ENCODE results near the gene TNFAIP8L3. TPM values are rescaled to one million over a fixed set of nuclear protein-coding genes. Genes with fewer than 3 reads are reported as not detected.

The TNFAIP8L3 gene
- polyA plus RNA-seq, 2 of the 4 experiments (the other 2 are of a cell fraction): 0.26 to 1.8 TPM

DNA sequence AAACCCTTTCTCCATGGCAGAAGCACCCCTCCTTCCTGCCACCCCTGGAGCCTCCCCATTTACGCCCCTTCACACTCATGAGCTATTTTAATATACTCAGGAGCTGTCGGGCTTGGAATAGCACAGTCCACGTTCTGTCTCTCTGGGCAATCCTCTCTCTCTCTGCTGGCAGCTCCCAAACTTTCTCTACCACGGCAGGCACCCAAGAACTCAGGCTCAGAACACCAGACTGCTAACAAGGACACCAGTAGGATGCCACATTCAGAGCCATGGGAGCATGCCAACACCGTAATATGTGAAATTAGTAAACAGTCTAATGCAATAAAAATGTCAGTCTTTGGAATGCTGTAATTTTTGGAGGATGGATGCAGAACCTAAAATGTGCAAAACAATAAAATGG is 19.3 kb downstream of the TNFAIP8L3 start (continued):
- TF ChIP-seq POLR2AphosphoS2 (conservative IDR thresholded peaks at IDR 0.05; ENCODE audit: low read length) (no peak), KDM1A (IDR thresholded peaks at IDR 0.05; ENCODE audit: low read depth) (no peak), HDAC2 (IDR thresholded peaks at IDR 0.05) (no peak), CHD2 (IDR thresholded peaks at IDR 0.05; ENCODE audit: low read length, partially characterized antibody) (no peak)

DNA sequence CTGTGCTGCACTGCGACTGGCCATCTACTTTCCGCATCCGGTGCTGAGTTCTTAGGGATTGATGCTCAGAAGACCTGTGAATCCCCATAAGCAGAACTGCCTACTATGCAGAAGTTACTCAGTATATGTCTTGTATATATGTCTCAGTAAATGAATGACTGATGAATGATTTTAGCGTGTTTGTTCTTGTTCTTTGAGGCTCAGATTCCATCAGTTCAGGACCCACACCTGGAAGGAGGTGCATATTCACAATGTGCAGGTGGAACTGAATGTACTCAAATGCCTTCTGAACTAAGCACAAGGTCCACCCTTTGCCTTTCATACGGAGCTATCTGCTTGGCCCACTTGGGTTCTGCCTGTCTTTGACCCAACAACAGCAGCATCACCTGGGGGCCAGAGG is 19.8 kb downstream of the TNFAIP8L3 start:
- ChIA-PET POLR2A (no interaction called here), CTCF (interaction anchor here (1.4 kb wide), 1 partner anchor 16 kb away, joined by 4 read pairs; no protein-coding TSS in a partner anchor)
- Histone ChIP-seq H3K4me3 (no peak overlapping the region), H3K4me2 (no peak overlapping the region), H3K27ac (no peak overlapping the region), H3K9me3 (no peaks in the 10 kb centered on the region), H3K4me1 (no peaks in the 10 kb centered on the region)
- FAIRE-seq: no peak
- 73% methylated on average over 5 of the region's 5 CpGs for WGBS (ENCODE audit: missing lambda C conversion rate)
- no peak for DNase-seq (ENCODE audit: low read depth in 1 of 2, low spot score in 1 of 2)
- ATAC-seq: no peak
- TF ChIP-seq BHLHE40 (IDR thresholded peaks at IDR 0.05; ENCODE audit: low read depth, low read length) (no peak), NR3C1 (IDR thresholded peaks at IDR 0.05) (no peak), GATA3 (IDR thresholded peaks at IDR 0.05; ENCODE audit: borderline replicate concordance) (no peak), CBX2 (IDR thresholded peaks at IDR 0.05; ENCODE audit: borderline replicate concordance, low read depth) (no peak), CHD2 (IDR thresholded peaks at IDR 0.05; ENCODE audit: low read length, partially characterized antibody) (no peak), RCOR1 (IDR thresholded peaks at IDR 0.05; ENCODE audit: low read depth, low read length) (no peak), JUNB (IDR thresholded peaks at IDR 0.05) (no peak), HOXB13 (CRISPR knock-in tag; IDR thresholded peaks at IDR 0.05; ENCODE audit: low read depth) (no peak), POLR2AphosphoS2 (conservative IDR thresholded peaks at IDR 0.05; ENCODE audit: low read length) (no peak), KDM1A (IDR thresholded peaks at IDR 0.05; ENCODE audit: low read depth) (no peak), MAZ (IDR thresholded peaks at IDR 0.05; ENCODE audit: borderline replicate concordance, low read depth, low read length) (no peak), PHF8 (IDR thresholded peaks at IDR 0.05; ENCODE audit: borderline replicate concordance, low read depth) (no peak), KDM5A (IDR thresholded peaks at IDR 0.05) (no peak), NPAS2 (CRISPR knock-in tag; IDR thresholded peaks at IDR 0.05; ENCODE audit: borderline replicate concordance) (no peak), FOSL2 (IDR thresholded peaks at IDR 0.05) (no peak), FOSL2 (CRISPR knock-in tag; IDR thresholded peaks at IDR 0.05) (no peak)
- TF ChIP-seq, protein P1, sequence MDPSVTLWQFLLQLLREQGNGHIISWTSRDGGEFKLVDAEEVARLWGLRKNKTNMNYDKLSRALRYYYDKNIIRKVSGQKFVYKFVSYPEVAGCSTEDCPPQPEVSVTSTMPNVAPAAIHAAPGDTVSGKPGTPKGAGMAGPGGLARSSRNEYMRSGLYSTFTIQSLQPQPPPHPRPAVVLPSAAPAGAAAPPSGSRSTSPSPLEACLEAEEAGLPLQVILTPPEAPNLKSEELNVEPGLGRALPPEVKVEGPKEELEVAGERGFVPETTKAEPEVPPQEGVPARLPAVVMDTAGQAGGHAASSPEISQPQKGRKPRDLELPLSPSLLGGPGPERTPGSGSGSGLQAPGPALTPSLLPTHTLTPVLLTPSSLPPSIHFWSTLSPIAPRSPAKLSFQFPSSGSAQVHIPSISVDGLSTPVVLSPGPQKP (IDR thresholded peaks at IDR 0.05; ENCODE audit: low read depth, low read length): no peak
- TF ChIP-seq, protein P2, sequence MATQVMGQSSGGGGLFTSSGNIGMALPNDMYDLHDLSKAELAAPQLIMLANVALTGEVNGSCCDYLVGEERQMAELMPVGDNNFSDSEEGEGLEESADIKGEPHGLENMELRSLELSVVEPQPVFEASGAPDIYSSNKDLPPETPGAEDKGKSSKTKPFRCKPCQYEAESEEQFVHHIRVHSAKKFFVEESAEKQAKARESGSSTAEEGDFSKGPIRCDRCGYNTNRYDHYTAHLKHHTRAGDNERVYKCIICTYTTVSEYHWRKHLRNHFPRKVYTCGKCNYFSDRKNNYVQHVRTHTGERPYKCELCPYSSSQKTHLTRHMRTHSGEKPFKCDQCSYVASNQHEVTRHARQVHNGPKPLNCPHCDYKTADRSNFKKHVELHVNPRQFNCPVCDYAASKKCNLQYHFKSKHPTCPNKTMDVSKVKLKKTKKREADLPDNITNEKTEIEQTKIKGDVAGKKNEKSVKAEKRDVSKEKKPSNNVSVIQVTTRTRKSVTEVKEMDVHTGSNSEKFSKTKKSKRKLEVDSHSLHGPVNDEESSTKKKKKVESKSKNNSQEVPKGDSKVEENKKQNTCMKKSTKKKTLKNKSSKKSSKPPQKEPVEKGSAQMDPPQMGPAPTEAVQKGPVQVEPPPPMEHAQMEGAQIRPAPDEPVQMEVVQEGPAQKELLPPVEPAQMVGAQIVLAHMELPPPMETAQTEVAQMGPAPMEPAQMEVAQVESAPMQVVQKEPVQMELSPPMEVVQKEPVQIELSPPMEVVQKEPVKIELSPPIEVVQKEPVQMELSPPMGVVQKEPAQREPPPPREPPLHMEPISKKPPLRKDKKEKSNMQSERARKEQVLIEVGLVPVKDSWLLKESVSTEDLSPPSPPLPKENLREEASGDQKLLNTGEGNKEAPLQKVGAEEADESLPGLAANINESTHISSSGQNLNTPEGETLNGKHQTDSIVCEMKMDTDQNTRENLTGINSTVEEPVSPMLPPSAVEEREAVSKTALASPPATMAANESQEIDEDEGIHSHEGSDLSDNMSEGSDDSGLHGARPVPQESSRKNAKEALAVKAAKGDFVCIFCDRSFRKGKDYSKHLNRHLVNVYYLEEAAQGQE (IDR thresholded peaks at IDR 0.05): no peak
- TF ChIP-seq, protein P3, sequence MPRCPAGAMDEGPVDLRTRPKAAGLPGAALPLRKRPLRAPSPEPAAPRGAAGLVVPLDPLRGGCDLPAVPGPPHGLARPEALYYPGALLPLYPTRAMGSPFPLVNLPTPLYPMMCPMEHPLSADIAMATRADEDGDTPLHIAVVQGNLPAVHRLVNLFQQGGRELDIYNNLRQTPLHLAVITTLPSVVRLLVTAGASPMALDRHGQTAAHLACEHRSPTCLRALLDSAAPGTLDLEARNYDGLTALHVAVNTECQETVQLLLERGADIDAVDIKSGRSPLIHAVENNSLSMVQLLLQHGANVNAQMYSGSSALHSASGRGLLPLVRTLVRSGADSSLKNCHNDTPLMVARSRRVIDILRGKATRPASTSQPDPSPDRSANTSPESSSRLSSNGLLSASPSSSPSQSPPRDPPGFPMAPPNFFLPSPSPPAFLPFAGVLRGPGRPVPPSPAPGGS (IDR thresholded peaks at IDR 0.05): no peak
- TF ChIP-seq, protein P4, sequence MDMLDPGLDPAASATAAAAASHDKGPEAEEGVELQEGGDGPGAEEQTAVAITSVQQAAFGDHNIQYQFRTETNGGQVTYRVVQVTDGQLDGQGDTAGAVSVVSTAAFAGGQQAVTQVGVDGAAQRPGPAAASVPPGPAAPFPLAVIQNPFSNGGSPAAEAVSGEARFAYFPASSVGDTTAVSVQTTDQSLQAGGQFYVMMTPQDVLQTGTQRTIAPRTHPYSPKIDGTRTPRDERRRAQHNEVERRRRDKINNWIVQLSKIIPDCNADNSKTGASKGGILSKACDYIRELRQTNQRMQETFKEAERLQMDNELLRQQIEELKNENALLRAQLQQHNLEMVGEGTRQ (IDR thresholded peaks at IDR 0.05): no peak
